HepG2 (cell line): ENCODE measurements around the gene UTP3. TPM values are rescaled to one million over a fixed set of nuclear protein-coding genes. Genes with fewer than 3 reads are reported as not detected.

Source experiments
- CBFB ChIP-seq: sonication (generic); formaldehyde crosslinking; IDR thresholded peaks from 2 replicates; pipeline ENCODE4 v1.4.0; 2020; ENCODE audit warnings: missing genetic modification reagents
- HNF4A ChIP-seq: sonication (generic); formaldehyde crosslinking; IDR thresholded peaks from 2 replicates; pipeline ENCODE4 v1.4.0; 2020; ENCODE audit warnings: missing genetic modification reagents
- ISL2 ChIP-seq: sonication (generic); formaldehyde crosslinking; IDR thresholded peaks from 2 replicates; pipeline ENCODE4 v1.5.0; 2020; ENCODE audit warnings: missing genetic modification reagents
- KDM5B ChIP-seq: sonication (generic); formaldehyde crosslinking; IDR thresholded peaks from 2 replicates; pipeline ENCODE4 v1.4.0; 2020; ENCODE audit warnings: missing genetic modification reagents, mild to moderate bottlenecking, borderline replicate concordance
- MAFK ChIP-seq, 2 experiments: IDR thresholded peaks in 1 of 2; conservative IDR thresholded peaks in 1 of 2; 2 replicates each; pipeline ENCODE4 v1.6.1; 2011; ENCODE audit warnings: improper control_type of control experiment in 2 of 2, low read length in 2 of 2
- MIER3 ChIP-seq: IDR thresholded peaks from 2 replicates; pipeline ENCODE4 v1.6.1; 2016; ENCODE audit warnings: missing compliant biosample characterization, borderline replicate concordance
- PRPF4 ChIP-seq: fragments of 200-400 bp; formaldehyde crosslinking; IDR thresholded peaks from 2 replicates; pipeline ENCODE4 v1.6.1; 2016; ENCODE audit warnings: low read length, low read depth; ENCODE audit not compliant: poor library complexity, severe bottlenecking
- SIN3B ChIP-seq: fragments of 150-350 bp; IDR thresholded peaks from 2 replicates; pipeline ENCODE4 v1.6.1; 2014; ENCODE audit warnings: low read length
- ZBTB37 ChIP-seq: sonication (generic); formaldehyde crosslinking; IDR thresholded peaks from 2 replicates; pipeline ENCODE4 v1.4.0; 2020; ENCODE audit warnings: mild to moderate bottlenecking, missing genetic modification reagents
- ZC3H4 ChIP-seq: sonication (generic); formaldehyde crosslinking; IDR thresholded peaks from 2 replicates; pipeline ENCODE4 v1.4.0; 2020; ENCODE audit warnings: missing genetic modification reagents, borderline replicate concordance
- ZIK1 ChIP-seq: sonication (generic); formaldehyde crosslinking; IDR thresholded peaks from 2 replicates; pipeline ENCODE4 v1.5.0; 2020; ENCODE audit warnings: mild to moderate bottlenecking, low read depth, missing genetic modification reagents, borderline replicate concordance
- ZNF136 ChIP-seq: sonication (generic); formaldehyde crosslinking; IDR thresholded peaks from 2 replicates; pipeline ENCODE4 v1.8.1; 2022; ENCODE audit warnings: low read depth, mild to moderate bottlenecking, moderate library complexity, missing genetic modification reagents
- ZNF512B ChIP-seq: sonication (generic); formaldehyde crosslinking; IDR thresholded peaks from 2 replicates; pipeline ENCODE4 v1.5.1; 2020; ENCODE audit warnings: missing genetic modification reagents, mild to moderate bottlenecking, borderline replicate concordance
- ZNF737 ChIP-seq: sonication (generic); formaldehyde crosslinking; IDR thresholded peaks from 2 replicates; pipeline ENCODE4 v1.5.0; 2020; ENCODE audit warnings: missing genetic modification reagents, mild to moderate bottlenecking, borderline replicate concordance
- ZNF776 ChIP-seq: sonication (generic); formaldehyde crosslinking; IDR thresholded peaks from 2 replicates; pipeline ENCODE4 v1.4.0; 2020; ENCODE audit warnings: mild to moderate bottlenecking, missing genetic modification reagents
- polyA plus RNA-seq, 8 experiments: library from polyadenylated mRNA; depleted of rRNA in 3 of 8; stranded (reverse) in 7 of 8; unstranded in 1 of 8; fragments of >200 nt; fragmentation: Illumina TruSeq in 4 of 8; extraction: Trizol in 4 of 8; gene quantifications; 2 replicates each; pipeline versions ENCODE4 v1.2.1 to v1.2.3, GENCODE V29; 2011 to 2016; ENCODE audit warnings: low read depth in 4 of 8, missing spikeins in 1 of 8, mixed read lengths in 1 of 8; ENCODE audit not compliant: insufficient read depth in 1 of 8
- total RNA-seq, 5 experiments: library from RNA; depleted of rRNA; stranded (reverse); fragments of >200 nt; fragmentation: Illumina TruSeq; extraction: Trizol; gene quantifications; 2 replicates each; pipeline ENCODE4 v1.2.3, GENCODE V29; 2016; ENCODE audit warnings: low read depth in 1 of 5
- TF ChIP-seq, protein P1 (sequence below): sonication (generic); formaldehyde crosslinking; conservative IDR thresholded peaks from 2 replicates; pipeline ENCODE4 v1.4.0; 2020; ENCODE audit warnings: mild to moderate bottlenecking, missing genetic modification reagents, moderate library complexity
- TF ChIP-seq, protein P2 (sequence below): sonication (generic); formaldehyde crosslinking; conservative IDR thresholded peaks from 2 replicates; pipeline ENCODE4 v1.4.0; 2020; ENCODE audit warnings: missing genetic modification reagents

Gene UTP3
- total and polyA plus RNA-seq, 2 of the 13 experiments (the other 11 are each of a cell fraction or from before 2014, with no cell fraction given): 6.9 to 19.5 TPM

- TF ChIP-seq ZNF512B (CRISPR knock-in tag) (peak; percentile 96; the same call in 1 of the 2 replicates), ZNF737 (no peak), ZIK1 (CRISPR knock-in tag) (peak; percentile 84; the same call in 1 of the 2 replicates), ISL2 (CRISPR knock-in tag) (peak; percentile 81), SIN3B (peak; percentile 61; the same call in 1 of the 2 replicates), ZNF136 (CRISPR knock-in tag) (no peak; the same call in 1 of the 2 replicates), MAFK (conservative IDR thresholded peaks at IDR 0.05 in 1 of 2, IDR thresholded peaks at IDR 0.05 in 1 of 2; ENCODE audit: low read length in 2 of 2) (no peak), ZBTB37 (CRISPR knock-in tag) (no peak), PRPF4 (no peak), CBFB (CRISPR knock-in tag) (peak; percentile 81), ZNF776 (CRISPR knock-in tag) (no peak; the same call in 1 of the 2 replicates), HNF4A (peak; percentile 43), ZC3H4 (no peak), MIER3 (CRISPR knock-in tag) (peak; percentile 89; the same call in 1 of the 2 replicates), KDM5B (no peak; the same call in 1 of the 2 replicates)
- TF ChIP-seq, protein P1, sequence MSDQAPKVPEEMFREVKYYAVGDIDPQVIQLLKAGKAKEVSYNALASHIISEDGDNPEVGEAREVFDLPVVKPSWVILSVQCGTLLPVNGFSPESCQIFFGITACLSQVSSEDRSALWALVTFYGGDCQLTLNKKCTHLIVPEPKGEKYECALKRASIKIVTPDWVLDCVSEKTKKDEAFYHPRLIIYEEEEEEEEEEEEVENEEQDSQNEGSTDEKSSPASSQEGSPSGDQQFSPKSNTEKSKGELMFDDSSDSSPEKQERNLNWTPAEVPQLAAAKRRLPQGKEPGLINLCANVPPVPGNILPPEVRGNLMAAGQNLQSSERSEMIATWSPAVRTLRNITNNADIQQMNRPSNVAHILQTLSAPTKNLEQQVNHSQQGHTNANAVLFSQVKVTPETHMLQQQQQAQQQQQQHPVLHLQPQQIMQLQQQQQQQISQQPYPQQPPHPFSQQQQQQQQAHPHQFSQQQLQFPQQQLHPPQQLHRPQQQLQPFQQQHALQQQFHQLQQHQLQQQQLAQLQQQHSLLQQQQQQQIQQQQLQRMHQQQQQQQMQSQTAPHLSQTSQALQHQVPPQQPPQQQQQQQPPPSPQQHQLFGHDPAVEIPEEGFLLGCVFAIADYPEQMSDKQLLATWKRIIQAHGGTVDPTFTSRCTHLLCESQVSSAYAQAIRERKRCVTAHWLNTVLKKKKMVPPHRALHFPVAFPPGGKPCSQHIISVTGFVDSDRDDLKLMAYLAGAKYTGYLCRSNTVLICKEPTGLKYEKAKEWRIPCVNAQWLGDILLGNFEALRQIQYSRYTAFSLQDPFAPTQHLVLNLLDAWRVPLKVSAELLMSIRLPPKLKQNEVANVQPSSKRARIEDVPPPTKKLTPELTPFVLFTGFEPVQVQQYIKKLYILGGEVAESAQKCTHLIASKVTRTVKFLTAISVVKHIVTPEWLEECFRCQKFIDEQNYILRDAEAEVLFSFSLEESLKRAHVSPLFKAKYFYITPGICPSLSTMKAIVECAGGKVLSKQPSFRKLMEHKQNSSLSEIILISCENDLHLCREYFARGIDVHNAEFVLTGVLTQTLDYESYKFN (CRISPR knock-in tag): peak; percentile 69; the same call in 1 of the 2 replicates
- TF ChIP-seq, protein P2, sequence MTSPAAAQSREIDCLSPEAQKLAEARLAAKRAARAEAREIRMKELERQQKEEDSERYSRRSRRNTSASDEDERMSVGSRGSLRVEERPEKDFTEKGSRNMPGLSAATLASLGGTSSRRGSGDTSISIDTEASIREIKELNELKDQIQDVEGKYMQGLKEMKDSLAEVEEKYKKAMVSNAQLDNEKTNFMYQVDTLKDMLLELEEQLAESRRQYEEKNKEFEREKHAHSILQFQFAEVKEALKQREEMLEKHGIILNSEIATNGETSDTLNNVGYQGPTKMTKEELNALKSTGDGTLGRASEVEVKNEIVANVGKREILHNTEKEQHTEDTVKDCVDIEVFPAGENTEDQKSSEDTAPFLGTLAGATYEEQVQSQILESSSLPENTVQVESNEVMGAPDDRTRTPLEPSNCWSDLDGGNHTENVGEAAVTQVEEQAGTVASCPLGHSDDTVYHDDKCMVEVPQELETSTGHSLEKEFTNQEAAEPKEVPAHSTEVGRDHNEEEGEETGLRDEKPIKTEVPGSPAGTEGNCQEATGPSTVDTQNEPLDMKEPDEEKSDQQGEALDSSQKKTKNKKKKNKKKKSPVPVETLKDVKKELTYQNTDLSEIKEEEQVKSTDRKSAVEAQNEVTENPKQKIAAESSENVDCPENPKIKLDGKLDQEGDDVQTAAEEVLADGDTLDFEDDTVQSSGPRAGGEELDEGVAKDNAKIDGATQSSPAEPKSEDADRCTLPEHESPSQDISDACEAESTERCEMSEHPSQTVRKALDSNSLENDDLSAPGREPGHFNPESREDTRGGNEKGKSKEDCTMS (CRISPR knock-in tag): no peak; the same call in 1 of the 2 replicates
Measured at GRCh38 chr4:70687821-70688794, at the start of gene UTP3 (continued).
